ENCODE data around the gene FAM117A. TPM values are rescaled to one million over a fixed set of nuclear protein-coding genes. Genes with fewer than 3 reads are reported as not detected.
"Not testable (repeated sequence)": the region's sequence is repeated elsewhere in the genome, so short reads cannot be mapped to it uniquely, and the experiment has no call there.

FAM117A gene
- total RNA-seq, 1 donor: 260 TPM

GRCh38 chr17:49681106-49681979, 82.6 kb downstream of the FAM117A start:
- no peak for DNase-seq (ENCODE audit: low read depth in 2 of 3, low spot score in 2 of 3)

- DNase-seq (ENCODE audit: low read depth in 2 of 3, low spot score in 2 of 3): no peak
Observed at GRCh38 chr17:49680314-49680713, 83.6 kb downstream of the FAM117A start.

- peak; percentile 96 to 100 (median 99) for DNase-seq (ENCODE audit: low read depth in 2 of 3, low spot score in 2 of 3)
Observed at GRCh38 chr17:49677933-49678847, 85.7 kb downstream of the FAM117A start, which contains the start of gene SPOP. Gene SPOP, minus strand, starts transcription at chr17:49678097. Its CDS starts 55,287 bp downstream, at chr17:49622810.

- DNase-seq (ENCODE audit: low read depth in 2 of 3, low spot score in 2 of 3): peak; percentile 96 to 99 (median 96)
Observed at GRCh38 chr17:49677134-49677932, 86.6 kb downstream of the FAM117A start.

- DNase-seq (ENCODE audit: low read depth in 2 of 3, low spot score in 2 of 3): peak; percentile 34 to 96 (median 90)
Observed at GRCh38 chr17:49676276-49676868, 87.6 kb downstream of the FAM117A start.

GRCh38 chr17:49674507-49674906, 89.4 kb downstream of the FAM117A start:
- no peak for DNase-seq (ENCODE audit: low read depth in 2 of 3, low spot score in 2 of 3)

- DNase-seq (ENCODE audit: low read depth in 2 of 3, low spot score in 2 of 3): not testable (repeated sequence)
Observed at GRCh38 chr17:49673679-49674078, 90.3 kb downstream of the FAM117A start.

- no peak for DNase-seq (ENCODE audit: low read depth in 2 of 3, low spot score in 2 of 3)
Observed at GRCh38 chr17:49670641-49671040, 93.3 kb downstream of the FAM117A start.

GRCh38 chr17:49670002-49670401, 93.9 kb downstream of the FAM117A start:
- no peak for DNase-seq (ENCODE audit: low read depth in 2 of 3, low spot score in 2 of 3)

- no peak for DNase-seq (ENCODE audit: low read depth in 2 of 3, low spot score in 2 of 3)
Observed at GRCh38 chr17:49667854-49668253, 96.1 kb downstream of the FAM117A start.

- no peak for DNase-seq (ENCODE audit: low read depth in 2 of 3, low spot score in 2 of 3)
Observed at GRCh38 chr17:49664706-49665211, 99.2 kb downstream of the FAM117A start.

Other genes starting within 250 kb of the FAM117A start
- under 0.01 TPM for gene NXPH3, start 188.3 kb downstream of the FAM117A start, total RNA-seq
- 77.8 TPM for gene SPOP, start 86.0 kb downstream of the FAM117A start, total RNA-seq
- gene SLC35B1, start 56.2 kb downstream of the FAM117A start, total RNA-seq: 30.2 TPM
- gene KAT7, start 24.6 kb upstream of the FAM117A start, total RNA-seq: 53.6 TPM
- not detected for gene TAC4, start 83.9 kb upstream of the FAM117A start, total RNA-seq
- gene DLX4, start 205.1 kb upstream of the FAM117A start, total RNA-seq: under 0.01 TPM
- not detected for gene DLX3, start 231.1 kb upstream of the FAM117A start, total RNA-seq